ENCODE results near the gene ALAS1.

DNA sequence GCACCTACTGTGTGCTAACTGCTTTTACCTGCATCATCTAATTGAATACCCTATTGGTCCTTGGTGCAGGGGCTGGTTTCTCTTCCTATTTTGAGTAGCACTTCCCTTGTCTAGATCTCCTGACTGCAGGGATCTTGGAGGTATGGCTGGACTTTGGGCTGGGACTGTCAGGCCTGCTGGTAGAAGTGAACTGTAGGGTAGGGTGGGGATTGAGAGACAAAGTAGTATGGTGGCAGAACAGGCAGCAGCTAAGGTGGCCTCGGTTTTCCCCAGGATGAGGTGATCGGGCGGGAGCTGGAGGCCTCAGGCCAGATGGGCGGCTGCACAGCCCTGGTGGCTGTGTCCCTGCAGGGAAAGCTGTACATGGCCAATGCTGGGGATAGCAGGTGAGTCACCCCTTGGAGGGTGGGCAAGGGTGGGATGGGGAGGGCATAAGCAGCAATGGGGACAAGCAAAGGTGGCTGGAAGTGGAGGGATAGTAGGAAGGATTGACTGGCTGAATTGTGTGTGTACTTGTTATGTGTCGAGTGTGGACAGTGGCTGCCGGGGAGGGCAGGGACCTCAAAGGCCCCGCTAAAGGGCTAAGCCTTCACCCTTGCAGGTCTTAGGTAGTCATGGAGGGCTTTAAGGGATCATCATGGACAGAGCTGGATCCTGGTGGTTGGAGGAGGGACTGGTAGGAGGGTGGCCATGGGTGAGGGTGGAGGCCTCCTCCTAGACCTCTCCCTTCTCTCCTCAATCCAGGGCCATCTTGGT, 49.6 kb downstream of the ALAS1 start:
- TF ChIP-seq, protein P1, sequence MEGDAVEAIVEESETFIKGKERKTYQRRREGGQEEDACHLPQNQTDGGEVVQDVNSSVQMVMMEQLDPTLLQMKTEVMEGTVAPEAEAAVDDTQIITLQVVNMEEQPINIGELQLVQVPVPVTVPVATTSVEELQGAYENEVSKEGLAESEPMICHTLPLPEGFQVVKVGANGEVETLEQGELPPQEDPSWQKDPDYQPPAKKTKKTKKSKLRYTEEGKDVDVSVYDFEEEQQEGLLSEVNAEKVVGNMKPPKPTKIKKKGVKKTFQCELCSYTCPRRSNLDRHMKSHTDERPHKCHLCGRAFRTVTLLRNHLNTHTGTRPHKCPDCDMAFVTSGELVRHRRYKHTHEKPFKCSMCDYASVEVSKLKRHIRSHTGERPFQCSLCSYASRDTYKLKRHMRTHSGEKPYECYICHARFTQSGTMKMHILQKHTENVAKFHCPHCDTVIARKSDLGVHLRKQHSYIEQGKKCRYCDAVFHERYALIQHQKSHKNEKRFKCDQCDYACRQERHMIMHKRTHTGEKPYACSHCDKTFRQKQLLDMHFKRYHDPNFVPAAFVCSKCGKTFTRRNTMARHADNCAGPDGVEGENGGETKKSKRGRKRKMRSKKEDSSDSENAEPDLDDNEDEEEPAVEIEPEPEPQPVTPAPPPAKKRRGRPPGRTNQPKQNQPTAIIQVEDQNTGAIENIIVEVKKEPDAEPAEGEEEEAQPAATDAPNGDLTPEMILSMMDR (conservative IDR thresholded peaks at IDR 0.05; ENCODE audit: low read depth, low read length) = no peak
- TF ChIP-seq EZH2 (IDR thresholded peaks at IDR 0.05; ENCODE audit: borderline replicate concordance, low read depth, low read length, poor library complexity, severe bottlenecking) = no peak

All from A673 (cell line).